Measurements from ENCODE around the gene SLC7A4. TPM values are rescaled to one million over a fixed set of nuclear protein-coding genes. Genes with fewer than 3 reads are reported as not detected.

The SLC7A4 gene
- total and polyA plus RNA-seq, 2 of the 8 experiments (the other 6 are each of a cell fraction or from before 2014, with no cell fraction given) = 0.92 TPM; not detected in 1

GRCh38 chr22:21070690-21071615 lies 38.6 kb upstream of the SLC7A4 start (continued):
- no peak for TF ChIP-seq CHD7 (IDR thresholded peaks at IDR 0.05; ENCODE audit: insufficient replicate concordance, low read length)
- TF ChIP-seq, protein P1, sequence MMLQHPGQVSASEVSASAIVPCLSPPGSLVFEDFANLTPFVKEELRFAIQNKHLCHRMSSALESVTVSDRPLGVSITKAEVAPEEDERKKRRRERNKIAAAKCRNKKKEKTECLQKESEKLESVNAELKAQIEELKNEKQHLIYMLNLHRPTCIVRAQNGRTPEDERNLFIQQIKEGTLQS (IDR thresholded peaks at IDR 0.05; ENCODE audit: insufficient read depth, low read depth, low read length) = no peak
- no peak for TF ChIP-seq CBX8 (IDR thresholded peaks at IDR 0.05; ENCODE audit: borderline replicate concordance, low read depth, low read length)
- TF ChIP-seq HDAC6 (IDR thresholded peaks at IDR 0.05; ENCODE audit: low read depth, low read length) = no peak
- no peak for TF ChIP-seq TEAD4 (IDR thresholded peaks at IDR 0.05; ENCODE audit: low read depth, low read length)
- TF ChIP-seq CTBP2 (IDR thresholded peaks at IDR 0.05; ENCODE audit: borderline replicate concordance, insufficient read depth, insufficient read length, low read length) = no peak
- TF ChIP-seq CEBPB (IDR thresholded peaks at IDR 0.05; ENCODE audit: low read depth, low read length) = no peak
- no peak for TF ChIP-seq JUN (IDR thresholded peaks at IDR 0.05; ENCODE audit: low read depth, low read length)

Data from H1 (cell line).